H9 (cell line): Measurements from ENCODE around the gene NSD1. TPM values are rescaled to one million over a fixed set of nuclear protein-coding genes. Genes with fewer than 3 reads are reported as not detected.

Experiments
- DNase-seq: peaks from one replicate; pipeline ENCODE4 v3.0.0-alpha.2; 2017
- H2AFZ ChIP-seq: one replicate; pipeline ENCODE4 v1.6.1; 2013; ENCODE audit warnings: mild to moderate bottlenecking, low read length, control low read depth, moderate library complexity
- H2AK5ac ChIP-seq: 2 replicates; pipeline ENCODE4 v1.6.1; 2013; ENCODE audit warnings: low read length, control low read depth, mixed read lengths; ENCODE audit not compliant: insufficient read length
- H2BK120ac ChIP-seq: one replicate; pipeline ENCODE4 v1.6.1; 2013; ENCODE audit warnings: low read depth, mild to moderate bottlenecking, low read length, control low read depth, inconsistent platforms; ENCODE audit not compliant: poor library complexity, severe bottlenecking
- H2BK12ac ChIP-seq: 2 replicates; pipeline ENCODE4 v1.6.1; 2013; ENCODE audit warnings: low read length, control low read depth, mixed read lengths, low read depth; ENCODE audit not compliant: insufficient read length
- H2BK15ac ChIP-seq: 2 replicates; pipeline ENCODE4 v1.6.1; 2013; ENCODE audit warnings: low read depth, low read length, control low read depth
- H2BK20ac ChIP-seq: one replicate; pipeline ENCODE4 v1.6.1; 2013; ENCODE audit warnings: low read depth, mild to moderate bottlenecking, low read length, control low read depth, inconsistent platforms; ENCODE audit not compliant: poor library complexity, severe bottlenecking
- H2BK5ac ChIP-seq: 2 replicates; pipeline ENCODE4 v1.6.1; 2013; ENCODE audit warnings: low read length, control low read depth, mixed read lengths; ENCODE audit not compliant: insufficient read length
- H3K14ac ChIP-seq: 2 replicates; pipeline ENCODE4 v1.6.1; 2013; ENCODE audit warnings: low read length, control low read depth; ENCODE audit not compliant: insufficient read depth
- H3K18ac ChIP-seq: 2 replicates; pipeline ENCODE4 v1.6.1; 2013; ENCODE audit warnings: low read depth, mild to moderate bottlenecking, mixed read lengths, low read length, control low read depth; ENCODE audit not compliant: insufficient read length
- H3K23ac ChIP-seq: 2 replicates; pipeline ENCODE4 v1.6.1; 2013; ENCODE audit warnings: low read length, control low read depth, mixed read lengths, low read depth; ENCODE audit not compliant: insufficient read length
- H3K23me2 ChIP-seq: 2 replicates; pipeline ENCODE4 v1.6.1; 2013; ENCODE audit warnings: low read depth, mild to moderate bottlenecking, mixed read lengths, low read length, control low read depth; ENCODE audit not compliant: insufficient read length, poor library complexity, severe bottlenecking
- H3K27ac ChIP-seq: 2 replicates; pipeline ENCODE4 v1.5.1; 2013; ENCODE audit warnings: low read length, control low read depth, mixed read lengths, low read depth; ENCODE audit not compliant: insufficient read length
- H3K27me3 ChIP-seq: 2 replicates; pipeline ENCODE4 v1.6.1; 2013; ENCODE audit warnings: low read length, control low read depth, inconsistent platforms; ENCODE audit not compliant: insufficient read depth
- H3K4ac ChIP-seq: 2 replicates; pipeline ENCODE4 v1.6.1; 2013; ENCODE audit warnings: low read depth, mild to moderate bottlenecking, control low read depth, inconsistent platforms, low read length, moderate library complexity
- H3K4me1 ChIP-seq: 2 replicates; pipeline ENCODE4 v1.6.1; 2013; ENCODE audit warnings: low read length, control low read depth, inconsistent platforms; ENCODE audit not compliant: insufficient read depth
- H3K4me2 ChIP-seq: 2 replicates; pipeline ENCODE4 v1.6.1; 2013; ENCODE audit warnings: low read length, control low read depth, mixed read lengths; ENCODE audit not compliant: insufficient read length, insufficient read depth
- H3K56ac ChIP-seq: 2 replicates; pipeline ENCODE4 v1.6.1; 2013; ENCODE audit warnings: low read depth, mild to moderate bottlenecking, mixed read lengths, low read length, control low read depth; ENCODE audit not compliant: insufficient read length
- H3K79me1 ChIP-seq: 2 replicates; pipeline ENCODE4 v1.6.1; 2013; ENCODE audit warnings: low read depth, mild to moderate bottlenecking, moderate library complexity, low read length, control low read depth, inconsistent platforms; ENCODE audit not compliant: insufficient read depth, poor library complexity, severe bottlenecking
- H3K79me2 ChIP-seq: 2 replicates; pipeline ENCODE4 v1.6.1; 2013; ENCODE audit warnings: low read length, control low read depth, inconsistent platforms; ENCODE audit not compliant: insufficient read depth
- H3K9ac ChIP-seq: 2 replicates; pipeline ENCODE4 v1.6.1; 2013; ENCODE audit warnings: low read length, control low read depth, mixed read lengths; ENCODE audit not compliant: insufficient read length; ENCODE audit errors: extremely low read depth
- H3K9me3 ChIP-seq: one replicate; pipeline ENCODE4 v1.6.1; 2013; ENCODE audit warnings: low read depth, low read length, inconsistent platforms; ENCODE audit not compliant: control insufficient read depth
- H3T11ph ChIP-seq: one replicate; pipeline ENCODE4 v1.6.1; 2013; ENCODE audit warnings: mild to moderate bottlenecking, low read length, control low read depth, inconsistent platforms
- H4K20me1 ChIP-seq: one replicate; pipeline ENCODE4 v1.6.1; 2013; ENCODE audit not compliant: control insufficient read depth, insufficient read length, insufficient read depth
- H4K5ac ChIP-seq: 2 replicates; pipeline ENCODE4 v1.6.1; 2013; ENCODE audit warnings: low read depth, mild to moderate bottlenecking, mixed read lengths, low read length, control low read depth; ENCODE audit not compliant: insufficient read length
- H4K8ac ChIP-seq: replicated peaks from 2 replicates; pipeline ENCODE4 v1.6.1; 2013; ENCODE audit warnings: low read length, control low read depth, mixed read lengths, low read depth; ENCODE audit not compliant: insufficient read length
- H4K91ac ChIP-seq: 2 replicates; pipeline ENCODE4 v1.6.1; 2013; ENCODE audit warnings: low read depth, mild to moderate bottlenecking, moderate library complexity, mixed read lengths, low read length, control low read depth; ENCODE audit not compliant: insufficient read length
- H3K27ac Mint-ChIP-seq, 3 experiments: 2 replicates in 2 of 3; 3 replicates in 1 of 3; pipeline ENCODE4 v1.8.0; 2020 to 2021; ENCODE audit warnings: mixed read lengths in 3 of 3, mild to moderate bottlenecking in 1 of 3, moderate library complexity in 1 of 3
- H3K27me3 Mint-ChIP-seq: 2 replicates; pipeline ENCODE4 v1.8.0; 2021; ENCODE audit warnings: low read depth, mild to moderate bottlenecking, moderate library complexity, mixed read lengths
- H3K36me3 Mint-ChIP-seq, 3 experiments: 2 replicates in 2 of 3; 3 replicates in 1 of 3; pipeline ENCODE4 v1.8.0; 2020 to 2021; ENCODE audit warnings: low read depth in 3 of 3, mixed read lengths in 3 of 3; ENCODE audit not compliant: insufficient read depth in 1 of 3
- H3K4me1 Mint-ChIP-seq, 2 experiments: 2 replicates each; pipeline ENCODE4 v1.8.0; 2020; ENCODE audit warnings: mixed read lengths in 2 of 2
- H3K4me3 Mint-ChIP-seq, 2 experiments: 2 replicates in 1 of 2; 3 replicates in 1 of 2; pipeline ENCODE4 v1.8.0; 2020 to 2021; ENCODE audit warnings: mild to moderate bottlenecking in 2 of 2, mixed read lengths in 2 of 2, moderate library complexity in 1 of 2
- H3K9me3 Mint-ChIP-seq, 2 experiments: 2 replicates in 1 of 2; 3 replicates in 1 of 2; pipeline ENCODE4 v1.8.0; 2020; ENCODE audit warnings: mild to moderate bottlenecking in 2 of 2, mixed read lengths in 2 of 2, moderate library complexity in 1 of 2
- CTCF ChIP-seq: fragments of 200-600 bp; sonication (generic); conservative IDR thresholded peaks from 3 replicates; pipeline ENCODE4 v1.8.0; 2021; ENCODE audit warnings: antibody characterized with exemption, mild to moderate bottlenecking
- WGBS: extraction: QIAGEN DNeasy Blood & Tissue Kit; methylation state at CpG from one replicate; pipeline ENCODE4 v1.1.7; 2013; ENCODE audit warnings: missing lambda C conversion rate, low lambda C conversion rate, mixed read lengths; ENCODE audit not compliant: insufficient read length; ENCODE audit errors: extremely low coverage; 5-methylcytosine and 5-hydroxymethylcytosine counted together
- total RNA-seq: library from RNA; stranded (reverse); gene quantifications from 2 replicates; pipeline ENCODE4 v1.2.1, GENCODE V29; 2021

The NSD1 gene
- total RNA-seq, 1 experiment from 2014 or later = 213 TPM

GRCh38 chr5:177261510-177261909 lies 127.9 kb downstream of the NSD1 start:
- H3K9me3 ChIP-seq = no peaks in the 10 kb centered on the region
- no peak overlapping the region for H2BK12ac ChIP-seq
- no peak overlapping the region for H3K56ac ChIP-seq
- H3K27me3 ChIP-seq = no peaks in the 10 kb centered on the region
- no peaks in the 10 kb centered on the region for H3K79me1 ChIP-seq
- no peak overlapping the region for H2BK120ac ChIP-seq
- H3K18ac ChIP-seq = no peak overlapping the region
- Mint-ChIP-seq H3K4me3 (no peak overlapping the region), H3K27ac (peak overlapping the region in 1 of 3 experiments; percentile 33; a peak in 1 of 7 replicates), H3K9me3 (no peaks in the 10 kb centered on the region), H3K4me1 (no peaks in the 10 kb centered on the region), H3K36me3 (peaks cover 45 to 96% (median 85%) of the 10 kb centered on the region in 3 experiments; a peak in 6 of 7 replicates), H3K27me3 (no peaks in the 10 kb centered on the region)
- H3K4ac ChIP-seq = no peak overlapping the region
- no peak overlapping the region for H2BK15ac ChIP-seq
- no peaks in the 10 kb centered on the region for H4K20me1 ChIP-seq
- no peak overlapping the region for H4K5ac ChIP-seq
- no peak overlapping the region for H3K4me2 ChIP-seq
- WGBS = no CpG with 5 or more reads among the region's 1 CpG
- H3K27ac ChIP-seq = no peak overlapping the region
- H2BK5ac ChIP-seq = no peak overlapping the region
- no peak overlapping the region for H3T11ph ChIP-seq
- no peak overlapping the region for H3K23ac ChIP-seq
- H2AK5ac ChIP-seq = no peak overlapping the region
- DNase-seq = no peak
- no peaks in the 10 kb centered on the region for H3K23me2 ChIP-seq
- H3K79me2 ChIP-seq = no peaks in the 10 kb centered on the region
- H3K4me1 ChIP-seq = no peaks in the 10 kb centered on the region
- H4K91ac ChIP-seq = no peak overlapping the region
- no peak for TF ChIP-seq CTCF
- H2BK20ac ChIP-seq = no peak overlapping the region
- H4K8ac ChIP-seq = no peak overlapping the region
- no peak overlapping the region for H3K14ac ChIP-seq
- H3K9ac ChIP-seq = no peak overlapping the region
- H2AFZ ChIP-seq = no peak overlapping the region
